Ovary (tissue), 3 donors: ENCODE data around the gene TARS3.

ENCODE experiments used
- CTCF ChIP-seq, 3 donors: fragments of 450-650 bp in 2 of 3; fragments of 200-600 bp in 1 of 3; IDR thresholded peaks; one replicate each; pipeline versions ENCODE4 v1.5.1 to v1.8.0; 2016 to 2022; ENCODE audit warnings: antibody characterized with exemption in 3 of 3, mild to moderate bottlenecking in 1 of 3
- EP300 ChIP-seq: sonication (generic); formaldehyde crosslinking; IDR thresholded peaks from one replicate; pipeline ENCODE4 v1.6.1; 2017; ENCODE audit warnings: antibody characterized with exemption
- POLR2A ChIP-seq: fragments of 450-650 bp; IDR thresholded peaks from one replicate; pipeline ENCODE4 v1.6.1; 2017; ENCODE audit warnings: antibody characterized with exemption, mild to moderate bottlenecking, moderate library complexity
- donor health status: DM: no; HTN: no; CAD: no.

DNA sequence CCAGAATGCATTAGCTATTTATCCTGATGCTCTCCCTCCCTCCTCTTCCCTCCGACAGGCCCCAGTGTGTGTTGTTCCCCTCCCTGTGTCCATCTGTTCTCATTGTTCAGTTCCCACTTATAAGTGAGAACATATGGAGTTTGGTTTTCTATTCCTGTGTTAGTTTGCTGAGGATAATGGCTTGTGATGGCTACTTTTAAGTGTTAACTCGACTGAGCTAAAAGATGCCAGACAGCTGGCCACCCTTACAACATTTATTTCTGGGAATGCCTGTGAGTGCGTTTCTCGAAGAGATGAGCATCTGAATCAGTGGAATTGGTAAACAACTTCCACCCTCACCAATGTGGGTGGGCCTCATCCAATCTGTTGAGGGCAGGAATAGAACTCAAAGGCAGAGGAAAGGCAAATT, 47.3 kb downstream of the TARS3 start:
- no peak for TF ChIP-seq CTCF (IDR thresholded peaks at IDR 0.05)
- no peak for TF ChIP-seq POLR2A
- no peak for TF ChIP-seq EP300
